Glutamatergic neuron (in vitro differentiated cells): ENCODE results near the gene PRLR. TPM values are rescaled to one million over a fixed set of nuclear protein-coding genes. Genes with fewer than 3 reads are reported as not detected.

ENCODE experiments used
- DNase-seq: peaks from one replicate; pipeline ENCODE4 v3.0.0; 2022
- H3K27ac Mint-ChIP-seq: one replicate; pipeline ENCODE4 v1.8.0; 2020; ENCODE audit warnings: mild to moderate bottlenecking, mixed read lengths, inconsistent platforms; ENCODE audit not compliant: unreplicated experiment
- H3K27me3 Mint-ChIP-seq: one replicate; pipeline ENCODE4 v1.8.0; 2020; ENCODE audit warnings: mild to moderate bottlenecking, moderate library complexity, mixed read lengths, inconsistent platforms; ENCODE audit not compliant: unreplicated experiment
- H3K36me3 Mint-ChIP-seq: one replicate; pipeline ENCODE4 v1.8.0; 2020; ENCODE audit warnings: mild to moderate bottlenecking, mixed read lengths, inconsistent platforms; ENCODE audit not compliant: unreplicated experiment
- H3K4me1 Mint-ChIP-seq: one replicate; pipeline ENCODE4 v1.8.0; 2020; ENCODE audit warnings: mild to moderate bottlenecking, low read depth, mixed read lengths, inconsistent platforms; ENCODE audit not compliant: unreplicated experiment
- H3K4me3 Mint-ChIP-seq: one replicate; pipeline ENCODE4 v1.8.0; 2020; ENCODE audit warnings: mild to moderate bottlenecking, mixed read lengths, inconsistent platforms; ENCODE audit not compliant: unreplicated experiment
- H3K9me3 Mint-ChIP-seq: one replicate; pipeline ENCODE4 v1.8.0; 2020; ENCODE audit warnings: mild to moderate bottlenecking, moderate library complexity, mixed read lengths, inconsistent platforms; ENCODE audit not compliant: unreplicated experiment
- total RNA-seq: library from RNA; stranded (reverse); fragmentation: NEBNext Ultra II Directional; extraction: Animal tissue kit (Norgen Biotek cat#: 25700); gene quantifications from one replicate; pipeline ENCODE4 v1.2.1, GENCODE V29; 2021; ENCODE audit not compliant: unreplicated experiment
- TF ChIP-seq, protein P1 (sequence below): fragments of 200-600 bp; sonication (generic); IDR thresholded peaks from one replicate; pipeline ENCODE4 v1.5.0; 2021; ENCODE audit not compliant: partially characterized antibody, unreplicated experiment

Gene PRLR
- total RNA-seq, 1 donor from 2014 or later, result not detected

DNA sequence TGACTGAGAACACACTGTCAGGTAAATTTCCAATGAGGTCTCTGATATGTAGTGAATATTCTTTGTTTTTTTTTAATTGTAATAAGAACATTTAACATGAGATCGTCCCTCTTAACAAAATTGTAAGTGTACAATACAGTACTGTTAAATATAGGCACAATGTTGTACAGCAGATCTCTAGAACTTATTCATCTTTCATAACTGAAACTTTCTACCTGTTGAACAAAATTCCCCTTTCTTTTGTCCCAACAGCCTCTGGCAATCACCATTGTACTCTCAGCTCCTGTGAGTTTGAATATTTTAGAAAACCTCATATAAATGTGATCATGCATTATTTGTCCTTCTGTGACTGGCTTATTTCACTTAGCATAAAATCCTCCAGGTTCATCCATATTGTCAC lies 10.6 kb upstream of the PRLR start:
- H3K9me3 Mint-ChIP-seq, result no peaks in the 10 kb centered on the region
- no peak overlapping the region for H3K27ac Mint-ChIP-seq
- H3K4me3 Mint-ChIP-seq, result no peak overlapping the region
- no peak for DNase-seq
- TF ChIP-seq, protein P1, sequence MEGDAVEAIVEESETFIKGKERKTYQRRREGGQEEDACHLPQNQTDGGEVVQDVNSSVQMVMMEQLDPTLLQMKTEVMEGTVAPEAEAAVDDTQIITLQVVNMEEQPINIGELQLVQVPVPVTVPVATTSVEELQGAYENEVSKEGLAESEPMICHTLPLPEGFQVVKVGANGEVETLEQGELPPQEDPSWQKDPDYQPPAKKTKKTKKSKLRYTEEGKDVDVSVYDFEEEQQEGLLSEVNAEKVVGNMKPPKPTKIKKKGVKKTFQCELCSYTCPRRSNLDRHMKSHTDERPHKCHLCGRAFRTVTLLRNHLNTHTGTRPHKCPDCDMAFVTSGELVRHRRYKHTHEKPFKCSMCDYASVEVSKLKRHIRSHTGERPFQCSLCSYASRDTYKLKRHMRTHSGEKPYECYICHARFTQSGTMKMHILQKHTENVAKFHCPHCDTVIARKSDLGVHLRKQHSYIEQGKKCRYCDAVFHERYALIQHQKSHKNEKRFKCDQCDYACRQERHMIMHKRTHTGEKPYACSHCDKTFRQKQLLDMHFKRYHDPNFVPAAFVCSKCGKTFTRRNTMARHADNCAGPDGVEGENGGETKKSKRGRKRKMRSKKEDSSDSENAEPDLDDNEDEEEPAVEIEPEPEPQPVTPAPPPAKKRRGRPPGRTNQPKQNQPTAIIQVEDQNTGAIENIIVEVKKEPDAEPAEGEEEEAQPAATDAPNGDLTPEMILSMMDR, result no peak
- no peaks in the 10 kb centered on the region for H3K27me3 Mint-ChIP-seq
- H3K36me3 Mint-ChIP-seq, result no peaks in the 10 kb centered on the region
- no peaks in the 10 kb centered on the region for H3K4me1 Mint-ChIP-seq

DNA sequence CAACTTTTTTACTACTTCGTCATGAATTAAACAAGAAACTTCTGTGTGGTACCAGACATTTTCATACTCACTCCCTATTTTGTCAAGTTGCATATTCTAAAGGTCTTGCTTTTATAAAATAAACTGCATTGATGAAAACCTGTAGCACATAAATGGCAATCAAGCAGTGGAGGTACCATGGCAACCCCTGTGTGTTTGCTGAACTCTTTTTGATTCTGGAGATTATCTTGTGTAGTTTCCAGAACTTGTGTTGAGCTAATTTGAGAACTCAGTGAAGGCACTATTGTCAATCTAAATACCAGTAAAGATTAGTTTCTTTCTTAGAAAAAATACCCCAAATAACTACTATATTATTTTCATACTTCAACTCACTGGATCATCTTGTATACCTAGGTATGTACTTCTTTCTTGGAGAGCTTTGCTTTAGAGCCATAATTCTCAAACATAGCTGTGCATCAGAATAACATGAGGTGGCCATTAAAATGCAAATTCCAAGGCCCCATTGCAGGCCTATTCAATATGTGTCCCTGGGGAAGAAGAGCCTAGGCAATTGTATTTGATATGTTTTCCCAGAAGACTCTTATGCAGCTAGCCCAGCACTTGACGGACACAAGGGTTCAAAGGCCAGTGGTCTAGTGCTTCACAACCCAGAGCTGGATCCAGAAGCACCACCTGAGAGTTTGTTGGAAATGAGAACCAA lies 9.8 kb upstream of the PRLR start:
- DNase-seq, result no peak
- H3K27me3 Mint-ChIP-seq, result no peaks in the 10 kb centered on the region
- no peaks in the 10 kb centered on the region for H3K36me3 Mint-ChIP-seq
- no peak overlapping the region for H3K4me3 Mint-ChIP-seq
- H3K9me3 Mint-ChIP-seq, result no peaks in the 10 kb centered on the region
- no peak overlapping the region for H3K27ac Mint-ChIP-seq
- no peaks in the 10 kb centered on the region for H3K4me1 Mint-ChIP-seq
- TF ChIP-seq, protein P1, result no peak

DNA sequence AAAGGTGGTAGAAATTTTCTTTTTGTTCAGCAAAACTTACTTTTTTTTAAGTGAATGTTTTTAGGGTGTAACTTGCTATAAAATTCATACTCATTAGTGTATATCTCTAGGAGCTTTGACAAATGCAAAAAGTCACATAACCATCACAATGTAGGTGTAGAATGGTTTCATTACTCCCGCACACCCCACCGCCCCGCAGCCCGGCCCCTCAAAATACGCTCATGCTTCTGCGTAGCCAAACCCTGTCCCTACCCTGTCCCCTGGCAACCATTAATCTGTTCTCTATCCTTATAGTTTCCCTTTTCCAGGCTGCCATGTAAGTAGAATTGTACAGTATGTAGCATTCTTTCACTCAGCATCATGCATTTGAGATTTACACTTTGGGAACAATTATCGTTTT lies 9.2 kb upstream of the PRLR start:
- H3K4me1 Mint-ChIP-seq, result no peaks in the 10 kb centered on the region
- no peaks in the 10 kb centered on the region for H3K27me3 Mint-ChIP-seq
- no peak for DNase-seq
- H3K9me3 Mint-ChIP-seq, result no peaks in the 10 kb centered on the region
- no peaks in the 10 kb centered on the region for H3K36me3 Mint-ChIP-seq
- no peak overlapping the region for H3K4me3 Mint-ChIP-seq
- TF ChIP-seq, protein P1, result no peak
- H3K27ac Mint-ChIP-seq, result no peak overlapping the region

- Mint-ChIP-seq H3K27me3 (peaks cover 2% of the 10 kb centered on the region), H3K9me3 (no peaks in the 10 kb centered on the region), H3K27ac (no peak overlapping the region), H3K36me3 (no peaks in the 10 kb centered on the region), H3K4me3 (no peak overlapping the region), H3K4me1 (no peaks in the 10 kb centered on the region)
- no peak for DNase-seq
- TF ChIP-seq, protein P1, result no peak
Measured at GRCh38 chr5:35237580-35238376, 7.5 kb upstream of the PRLR start.

DNA sequence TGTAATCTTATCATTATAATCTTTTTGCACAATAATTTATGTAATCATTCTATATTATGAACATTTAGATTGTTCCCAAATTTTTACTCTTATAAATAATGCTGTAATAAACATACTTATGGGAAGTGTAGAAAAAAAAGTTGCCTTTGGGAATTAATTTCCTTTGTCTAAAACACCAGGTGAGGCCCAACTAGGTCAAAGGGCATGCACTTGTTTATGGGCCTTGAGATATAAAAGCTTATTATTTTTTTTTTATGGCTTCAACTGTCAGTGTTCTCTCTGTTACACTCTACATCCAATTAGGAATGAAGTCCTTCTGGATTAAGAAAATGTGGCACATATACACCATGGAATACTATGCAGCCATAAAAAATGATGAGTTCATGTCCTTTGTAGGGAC lies 6.5 kb upstream of the PRLR start:
- Mint-ChIP-seq H3K4me1 (no peaks in the 10 kb centered on the region), H3K4me3 (no peak overlapping the region), H3K27me3 (peaks cover 2% of the 10 kb centered on the region), H3K27ac (no peak overlapping the region), H3K36me3 (no peaks in the 10 kb centered on the region), H3K9me3 (no peaks in the 10 kb centered on the region)
- TF ChIP-seq, protein P1, result no peak
- DNase-seq, result no peak
